Activated CD8-positive, alpha-beta T cell treated with anti-CD3 and anti-CD28 coated beads for 36 hours (primary cell): Measurements from ENCODE around the gene USP53. TPM values are rescaled to one million over a fixed set of nuclear protein-coding genes. Genes with fewer than 3 reads are reported as not detected.

Experiments used
- ATAC-seq: fragments of 200-7000 bp; cut with Tn5 transposase; one replicate; pipeline ENCODE4 v1.10.0; 2021; ENCODE audit warnings: mild to moderate bottlenecking, moderate library complexity
- CTCF ChIA-PET: fragments of 350-600 bp; sonication (Branson Sonifier 250); formaldehyde crosslinking; loops from one replicate; lab custom pipeline; 2021; ENCODE audit warnings: antibody characterized with exemption; lab: Charles Lee
- POLR2A ChIA-PET: fragments of 350-600 bp; sonication (Branson Sonifier 250); formaldehyde crosslinking; loops from one replicate; lab custom pipeline; 2021; ENCODE audit warnings: antibody characterized with exemption; lab: Charles Lee
- DNase-seq: peaks from one replicate; pipeline ENCODE4 v3.0.0-alpha.2; 2020
- H3K27ac Mint-ChIP-seq: one replicate; pipeline ENCODE4 v1.8.0; 2021; ENCODE audit warnings: mild to moderate bottlenecking, mixed read lengths
- H3K27me3 Mint-ChIP-seq: one replicate; pipeline ENCODE4 v1.8.0; 2021; ENCODE audit warnings: mixed read lengths
- H3K36me3 Mint-ChIP-seq: one replicate; pipeline ENCODE4 v1.8.0; 2021; ENCODE audit warnings: low read depth, mixed read lengths
- H3K4me1 Mint-ChIP-seq: one replicate; pipeline ENCODE4 v1.8.0; 2021; ENCODE audit warnings: low read depth, mixed read lengths
- H3K4me3 Mint-ChIP-seq: one replicate; pipeline ENCODE4 v1.8.0; 2021; ENCODE audit warnings: mild to moderate bottlenecking, moderate library complexity, mixed read lengths
- H3K9me3 Mint-ChIP-seq: one replicate; pipeline ENCODE4 v1.8.0; 2021; ENCODE audit warnings: mixed read lengths
- intact Hi-C: fragments of 100-400 bp; cut with micrococcal nuclease; formaldehyde crosslinking; loops from one replicate; pipeline ENCODE4 v1.10.0; 2022
- total RNA-seq, 2 experiments: library from RNA; stranded (reverse); gene quantifications; one replicate each; pipeline ENCODE4 v1.2.3, GENCODE V29; 2021
- TF ChIP-seq, protein P1 (sequence below): fragments of 200-600 bp; IDR thresholded peaks from one replicate; pipeline ENCODE4 v1.8.0; 2022; ENCODE audit warnings: antibody characterized with exemption, mild to moderate bottlenecking

The USP53 gene
- total RNA-seq, 2 experiments from 2014 or later, result 14.4 to 15.8 TPM

DNA sequence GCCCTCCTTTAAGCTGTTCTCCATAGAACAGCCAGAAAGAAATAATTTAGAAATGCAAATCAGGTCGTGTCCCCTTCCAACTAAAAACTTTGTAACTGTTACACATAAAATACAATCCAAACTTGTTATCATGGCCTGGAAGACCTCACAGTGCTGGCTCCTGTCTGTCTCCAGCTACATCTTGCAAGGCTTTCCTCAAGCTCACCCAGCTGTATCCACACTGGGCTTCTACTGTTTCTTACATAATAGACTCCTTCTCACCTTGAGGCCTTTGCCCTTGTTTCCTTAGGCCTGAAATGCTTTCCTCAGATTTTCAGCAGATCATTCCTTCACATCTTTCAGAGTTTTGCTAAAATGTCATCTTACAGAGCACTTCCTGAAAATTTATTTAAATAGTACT lies 33.5 kb upstream of the USP53 start:
- H3K4me3 Mint-ChIP-seq, result no peak overlapping the region
- TF ChIP-seq, protein P1, sequence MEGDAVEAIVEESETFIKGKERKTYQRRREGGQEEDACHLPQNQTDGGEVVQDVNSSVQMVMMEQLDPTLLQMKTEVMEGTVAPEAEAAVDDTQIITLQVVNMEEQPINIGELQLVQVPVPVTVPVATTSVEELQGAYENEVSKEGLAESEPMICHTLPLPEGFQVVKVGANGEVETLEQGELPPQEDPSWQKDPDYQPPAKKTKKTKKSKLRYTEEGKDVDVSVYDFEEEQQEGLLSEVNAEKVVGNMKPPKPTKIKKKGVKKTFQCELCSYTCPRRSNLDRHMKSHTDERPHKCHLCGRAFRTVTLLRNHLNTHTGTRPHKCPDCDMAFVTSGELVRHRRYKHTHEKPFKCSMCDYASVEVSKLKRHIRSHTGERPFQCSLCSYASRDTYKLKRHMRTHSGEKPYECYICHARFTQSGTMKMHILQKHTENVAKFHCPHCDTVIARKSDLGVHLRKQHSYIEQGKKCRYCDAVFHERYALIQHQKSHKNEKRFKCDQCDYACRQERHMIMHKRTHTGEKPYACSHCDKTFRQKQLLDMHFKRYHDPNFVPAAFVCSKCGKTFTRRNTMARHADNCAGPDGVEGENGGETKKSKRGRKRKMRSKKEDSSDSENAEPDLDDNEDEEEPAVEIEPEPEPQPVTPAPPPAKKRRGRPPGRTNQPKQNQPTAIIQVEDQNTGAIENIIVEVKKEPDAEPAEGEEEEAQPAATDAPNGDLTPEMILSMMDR, result no peak
- intact Hi-C loops, result no loop called here
- no peak overlapping the region for H3K27ac Mint-ChIP-seq
- POLR2A ChIA-PET, result no interaction called here
- CTCF ChIA-PET, result no interaction called here
- H3K27me3 Mint-ChIP-seq, result peaks cover 4% of the 10 kb centered on the region
- DNase-seq (no peak), ATAC-seq (no peak)
- H3K4me1 Mint-ChIP-seq, result no peaks in the 10 kb centered on the region
- no peaks in the 10 kb centered on the region for H3K9me3 Mint-ChIP-seq
- H3K36me3 Mint-ChIP-seq, result no peaks in the 10 kb centered on the region

DNA sequence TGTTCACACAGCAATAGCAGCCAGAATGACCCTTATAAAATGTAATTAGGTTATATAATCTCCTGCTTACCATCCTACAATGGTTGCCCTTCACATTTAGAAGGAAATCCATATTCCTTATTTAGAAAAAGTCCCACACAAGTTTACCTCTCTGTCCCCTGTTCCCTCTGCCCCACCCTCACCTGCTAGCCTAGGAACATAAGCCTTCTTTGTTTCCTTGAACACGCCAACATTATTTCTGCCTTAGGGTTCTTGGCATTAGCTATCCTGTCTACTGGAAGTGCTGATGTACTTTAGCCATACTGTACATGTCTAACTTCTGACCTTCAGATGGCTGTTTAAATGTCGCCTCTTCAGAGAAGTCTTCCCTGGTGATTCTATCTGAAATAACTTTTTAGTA lies 28.4 kb upstream of the USP53 start:
- Mint-ChIP-seq H3K27me3 (peaks cover 4% of the 10 kb centered on the region), H3K4me3 (no peak overlapping the region), H3K4me1 (peaks cover 4% of the 10 kb centered on the region), H3K9me3 (no peaks in the 10 kb centered on the region), H3K36me3 (no peaks in the 10 kb centered on the region), H3K27ac (no peak overlapping the region)
- TF ChIP-seq, protein P1, result no peak
- CTCF ChIA-PET, result no interaction called here
- ATAC-seq (no peak), DNase-seq (no peak)
- POLR2A ChIA-PET, result no interaction called here
- intact Hi-C loops, result no loop called here

DNA sequence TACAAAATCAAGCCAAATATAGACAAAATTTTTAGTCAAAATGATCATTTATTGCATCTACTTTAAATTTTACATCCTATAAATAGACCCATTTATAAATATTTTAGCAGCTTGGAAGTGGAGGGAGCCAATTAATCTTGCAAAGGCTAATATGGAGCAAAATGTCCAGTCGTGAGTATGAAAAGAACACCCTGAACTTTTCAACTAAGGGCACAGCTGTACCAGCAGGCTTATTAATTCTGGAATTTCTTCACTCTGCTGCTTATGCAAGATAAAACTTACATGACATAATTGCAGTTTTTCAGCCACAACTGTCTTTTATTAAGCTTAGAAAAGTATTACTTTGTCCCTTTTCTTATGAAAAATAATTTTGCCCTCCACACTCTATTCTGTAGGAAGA lies 22.9 kb upstream of the USP53 start:
- Mint-ChIP-seq H3K4me3 (no peak overlapping the region), H3K36me3 (no peaks in the 10 kb centered on the region), H3K9me3 (no peaks in the 10 kb centered on the region), H3K27ac (no peak overlapping the region), H3K27me3 (no peaks in the 10 kb centered on the region), H3K4me1 (peaks cover 1% of the 10 kb centered on the region)
- TF ChIP-seq, protein P1, result no peak
- no peak for ATAC-seq
- intact Hi-C loops, result no loop called here
- DNase-seq, result no peak
- POLR2A ChIA-PET, result no interaction called here
- CTCF ChIA-PET, result interaction anchor here (1.0 to 1.3 kb wide), 3 partner anchors 17 to 102 kb away, joined by 3 to 6 read pairs (median 4); partner anchors contain the start of gene USP53

GRCh38 chr4:119190354-119190753 lies 22.2 kb upstream of the USP53 start:
- no peaks in the 10 kb centered on the region for H3K27me3 Mint-ChIP-seq
- ATAC-seq (no peak), DNase-seq (no peak)
- intact Hi-C loops, result no loop called here
- POLR2A ChIA-PET, result no interaction called here
- H3K4me3 Mint-ChIP-seq, result no peak overlapping the region
- peaks cover 2% of the 10 kb centered on the region for H3K4me1 Mint-ChIP-seq
- H3K36me3 Mint-ChIP-seq, result peaks cover 2% of the 10 kb centered on the region
- TF ChIP-seq, protein P1, result no peak
- no peak overlapping the region for H3K27ac Mint-ChIP-seq
- CTCF ChIA-PET, result interaction anchor here (1.0 to 1.3 kb wide), 3 partner anchors 16 to 103 kb away, joined by 3 to 6 read pairs (median 4); partner anchors contain the start of gene USP53
- no peaks in the 10 kb centered on the region for H3K9me3 Mint-ChIP-seq

DNA sequence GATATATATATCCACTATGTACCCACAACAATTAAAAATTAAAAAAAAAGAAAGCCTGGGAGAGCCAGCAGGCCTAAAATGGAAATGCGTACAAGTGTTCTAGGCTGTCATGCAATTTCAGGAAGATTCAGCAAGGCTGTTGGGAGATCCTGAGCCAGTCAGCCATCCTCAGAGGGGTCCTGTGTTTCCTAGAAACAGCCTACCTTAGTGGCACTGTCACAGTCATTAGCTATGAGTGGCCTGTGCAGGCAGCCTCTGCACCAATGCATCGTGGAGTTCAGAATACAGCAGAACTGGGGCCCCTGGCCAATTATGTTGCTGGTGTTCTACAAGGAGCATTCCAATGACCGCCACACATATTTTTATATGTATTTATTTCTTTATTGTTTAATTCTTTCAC lies 21.0 kb upstream of the USP53 start:
- peaks cover 2% of the 10 kb centered on the region for H3K36me3 Mint-ChIP-seq
- intact Hi-C loops, result no loop called here
- no peak for ATAC-seq
- H3K9me3 Mint-ChIP-seq, result no peaks in the 10 kb centered on the region
- no peaks in the 10 kb centered on the region for H3K27me3 Mint-ChIP-seq
- H3K4me3 Mint-ChIP-seq, result no peak overlapping the region
- H3K4me1 Mint-ChIP-seq, result peaks cover 8% of the 10 kb centered on the region
- ChIA-PET POLR2A (no interaction called here), CTCF (no interaction called here)
- DNase-seq, result no peak
- H3K27ac Mint-ChIP-seq, result no peak overlapping the region
- TF ChIP-seq, protein P1, result no peak
